ENCODE data around the gene NFIX. TPM values are rescaled to one million over a fixed set of nuclear protein-coding genes. Genes with fewer than 3 reads are reported as not detected.

The NFIX gene
- polyA plus RNA-seq, 3 donors, result 0.25 to 3.7 (median 0.90) TPM

DNA sequence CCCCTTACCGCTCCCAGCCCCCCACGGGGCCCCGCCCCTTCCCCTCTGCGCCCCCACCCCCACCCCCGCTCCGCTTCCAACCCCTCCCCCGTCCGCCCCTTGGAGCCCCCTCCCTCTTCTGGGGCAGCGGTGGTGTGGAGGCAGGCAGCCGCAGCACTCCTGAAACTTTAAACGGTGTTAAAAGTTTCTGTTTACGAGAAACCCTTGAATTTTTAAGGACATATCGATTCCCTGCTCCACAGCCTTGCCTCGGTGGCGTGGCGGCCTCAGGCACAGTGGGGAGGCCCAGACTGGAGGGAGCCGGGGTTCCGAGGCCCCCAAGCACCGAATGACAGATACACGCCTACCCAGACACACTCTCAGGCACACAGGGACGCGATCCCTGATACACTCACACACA, 4.8 kb upstream of the NFIX start:
- H3K4me1 ChIP-seq (ENCODE audit: control insufficient read depth in 1 of 2, insufficient read depth in 2 of 2, low read length in 2 of 2), result peaks cover 5 to 7% of the 10 kb centered on the region in 2 donors
- DNase-seq, result no peak
- TF ChIP-seq, protein P1, sequence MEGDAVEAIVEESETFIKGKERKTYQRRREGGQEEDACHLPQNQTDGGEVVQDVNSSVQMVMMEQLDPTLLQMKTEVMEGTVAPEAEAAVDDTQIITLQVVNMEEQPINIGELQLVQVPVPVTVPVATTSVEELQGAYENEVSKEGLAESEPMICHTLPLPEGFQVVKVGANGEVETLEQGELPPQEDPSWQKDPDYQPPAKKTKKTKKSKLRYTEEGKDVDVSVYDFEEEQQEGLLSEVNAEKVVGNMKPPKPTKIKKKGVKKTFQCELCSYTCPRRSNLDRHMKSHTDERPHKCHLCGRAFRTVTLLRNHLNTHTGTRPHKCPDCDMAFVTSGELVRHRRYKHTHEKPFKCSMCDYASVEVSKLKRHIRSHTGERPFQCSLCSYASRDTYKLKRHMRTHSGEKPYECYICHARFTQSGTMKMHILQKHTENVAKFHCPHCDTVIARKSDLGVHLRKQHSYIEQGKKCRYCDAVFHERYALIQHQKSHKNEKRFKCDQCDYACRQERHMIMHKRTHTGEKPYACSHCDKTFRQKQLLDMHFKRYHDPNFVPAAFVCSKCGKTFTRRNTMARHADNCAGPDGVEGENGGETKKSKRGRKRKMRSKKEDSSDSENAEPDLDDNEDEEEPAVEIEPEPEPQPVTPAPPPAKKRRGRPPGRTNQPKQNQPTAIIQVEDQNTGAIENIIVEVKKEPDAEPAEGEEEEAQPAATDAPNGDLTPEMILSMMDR (IDR thresholded peaks at IDR 0.05), result no peak
- no peak overlapping the region for H3K4me3 ChIP-seq (replicated peaks in 1 of 3; ENCODE audit: low read depth in 2 of 3, low read length in 3 of 3)
- WGBS (ENCODE audit: insufficient coverage), result 83% methylated on average over 11 of the region's 22 CpGs
- peaks cover 0 to 9% of the 10 kb centered on the region in 2 donors for H3K27me3 ChIP-seq (ENCODE audit: control insufficient read depth in 2 of 2, insufficient read depth in 2 of 2, low read length in 2 of 2)
- intact Hi-C loops (cut with micrococcal nuclease), result no loop called here
- no peaks in the 10 kb centered on the region for H4K20me1 ChIP-seq (ENCODE audit: insufficient read depth, low read length)
- H3K79me2 ChIP-seq (ENCODE audit: insufficient read depth, low read length), result no peaks in the 10 kb centered on the region
- no peak overlapping the region for H3K27ac ChIP-seq (ENCODE audit: low read depth in 1 of 2, low read length in 2 of 2)
- H2AFZ ChIP-seq (ENCODE audit: insufficient read depth, low read depth, low read length, poor library complexity, severe bottlenecking), result no peak overlapping the region
- Mint-ChIP-seq H3K36me3 (peaks cover 0 to 7% of the 10 kb centered on the region in 2 donors), H3K4me3 (no peak overlapping the region), H3K27me3 (ENCODE audit: low read depth in 3 of 3) (peaks cover 17 to 23% (median 21%) of the 10 kb centered on the region in 3 donors), H3K4me1 (peaks cover 8% of the 10 kb centered on the region), H3K27ac (no peak overlapping the region), H3K9me3 (peaks cover 0 to 3% (median 0%) of the 10 kb centered on the region in 7 donors)
- no peak overlapping the region for H3K4me2 ChIP-seq (replicated peaks; ENCODE audit: extremely low read depth, low read length, poor library complexity, severe bottlenecking)
- H3K36me3 ChIP-seq (replicated peaks in 1 of 2; ENCODE audit: control insufficient read depth in 1 of 2, insufficient read depth in 2 of 2, low read length in 2 of 2), result no peaks in the 10 kb centered on the region
- no peak overlapping the region for H3K9ac ChIP-seq (ENCODE audit: insufficient read depth, low read length, poor library complexity, severe bottlenecking)
- peaks cover 0 to 4% of the 10 kb centered on the region in 2 donors for H3K9me3 ChIP-seq (replicated peaks in 1 of 2; ENCODE audit: control insufficient read depth in 1 of 2, insufficient read depth in 1 of 2, low read length in 2 of 2)

- H3K9ac ChIP-seq (ENCODE audit: insufficient read depth, low read length, poor library complexity, severe bottlenecking), result no peak overlapping the region
- intact Hi-C loops (cut with micrococcal nuclease), result no loop called here
- TF ChIP-seq, protein P1 (IDR thresholded peaks at IDR 0.05), result no peak
- DNase-seq, result no peak
- Mint-ChIP-seq H3K9me3 (peaks cover 0 to 3% (median 0%) of the 10 kb centered on the region in 7 donors), H3K4me1 (peaks cover 6% of the 10 kb centered on the region), H3K27me3 (ENCODE audit: low read depth in 3 of 3) (peaks cover 17 to 25% (median 21%) of the 10 kb centered on the region in 3 donors), H3K4me3 (no peak overlapping the region), H3K27ac (no peak overlapping the region), H3K36me3 (peaks cover 0 to 7% of the 10 kb centered on the region in 2 donors)
- H4K20me1 ChIP-seq (ENCODE audit: insufficient read depth, low read length), result no peaks in the 10 kb centered on the region
- no peak overlapping the region for H3K4me3 ChIP-seq (replicated peaks in 1 of 3; ENCODE audit: low read depth in 2 of 3, low read length in 3 of 3)
- no peaks in the 10 kb centered on the region for H3K79me2 ChIP-seq (ENCODE audit: insufficient read depth, low read length)
- H2AFZ ChIP-seq (ENCODE audit: insufficient read depth, low read depth, low read length, poor library complexity, severe bottlenecking), result no peak overlapping the region
- H3K4me2 ChIP-seq (replicated peaks; ENCODE audit: extremely low read depth, low read length, poor library complexity, severe bottlenecking), result no peak overlapping the region
- peaks cover 0 to 9% of the 10 kb centered on the region in 2 donors for H3K27me3 ChIP-seq (ENCODE audit: control insufficient read depth in 2 of 2, insufficient read depth in 2 of 2, low read length in 2 of 2)
- peaks cover 0 to 4% of the 10 kb centered on the region in 2 donors for H3K9me3 ChIP-seq (replicated peaks in 1 of 2; ENCODE audit: control insufficient read depth in 1 of 2, insufficient read depth in 1 of 2, low read length in 2 of 2)
- 91% methylated on average over 3 of the region's 3 CpGs for WGBS (ENCODE audit: insufficient coverage)
- H3K27ac ChIP-seq (ENCODE audit: low read depth in 1 of 2, low read length in 2 of 2), result no peak overlapping the region
- peaks cover 5 to 7% of the 10 kb centered on the region in 2 donors for H3K4me1 ChIP-seq (ENCODE audit: control insufficient read depth in 1 of 2, insufficient read depth in 2 of 2, low read length in 2 of 2)
- H3K36me3 ChIP-seq (replicated peaks in 1 of 2; ENCODE audit: control insufficient read depth in 1 of 2, insufficient read depth in 2 of 2, low read length in 2 of 2), result no peaks in the 10 kb centered on the region
These were observed 4.4 kb upstream of the NFIX start for GRCh38 chr19:12990853-12991252.
